Kidney tubule cell (primary cell): ENCODE measurements around the gene TBCD.

ENCODE experiments used
- DNase-seq: peaks from one replicate; pipeline ENCODE4 v3.0.0-alpha.2; 2018; ENCODE audit warnings: low spot score

The TBCD gene

GRCh38 chr17:82751571-82752370 is at the start of gene TBCD:
TBCD (plus strand) TSS chr17:82752065; CDS start chr17:82752194, 129 bp downstream.
- DNase-seq = peak; percentile 89

DNA sequence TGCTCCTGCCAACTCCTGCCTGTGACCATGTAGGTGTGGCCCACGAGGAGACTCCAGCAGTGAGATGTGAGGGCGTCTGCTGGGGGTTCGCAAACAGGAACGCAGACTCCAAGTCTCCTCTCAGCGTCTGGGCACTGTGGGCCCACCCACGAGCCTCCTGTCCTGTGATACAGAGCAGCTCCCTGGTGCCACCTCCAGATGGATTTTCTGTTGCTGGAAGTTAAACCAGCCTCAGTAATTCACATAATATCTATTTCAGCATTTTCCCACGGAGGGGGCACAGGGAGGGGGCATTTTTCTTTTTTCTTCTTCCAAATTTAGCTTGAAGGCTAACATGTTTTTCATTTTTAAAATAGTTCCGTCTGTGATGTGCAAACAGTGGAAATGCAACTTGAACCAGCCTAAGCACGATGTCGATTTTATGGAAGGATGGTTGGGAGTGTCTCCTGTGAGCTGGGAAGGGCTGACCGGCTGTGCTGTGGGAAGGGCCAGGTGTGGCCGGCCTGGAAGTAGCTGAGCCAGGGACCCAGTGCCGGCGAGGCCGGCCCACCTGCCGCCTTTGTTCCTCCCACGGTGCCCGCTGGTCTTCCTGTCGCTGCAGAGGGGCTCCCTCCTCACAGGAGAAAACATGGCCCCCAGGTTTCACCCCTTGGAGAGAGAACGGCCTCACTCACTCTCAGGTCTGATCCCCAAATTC is 49.5 kb upstream of the TBCD start:
- no peak for DNase-seq

DNA sequence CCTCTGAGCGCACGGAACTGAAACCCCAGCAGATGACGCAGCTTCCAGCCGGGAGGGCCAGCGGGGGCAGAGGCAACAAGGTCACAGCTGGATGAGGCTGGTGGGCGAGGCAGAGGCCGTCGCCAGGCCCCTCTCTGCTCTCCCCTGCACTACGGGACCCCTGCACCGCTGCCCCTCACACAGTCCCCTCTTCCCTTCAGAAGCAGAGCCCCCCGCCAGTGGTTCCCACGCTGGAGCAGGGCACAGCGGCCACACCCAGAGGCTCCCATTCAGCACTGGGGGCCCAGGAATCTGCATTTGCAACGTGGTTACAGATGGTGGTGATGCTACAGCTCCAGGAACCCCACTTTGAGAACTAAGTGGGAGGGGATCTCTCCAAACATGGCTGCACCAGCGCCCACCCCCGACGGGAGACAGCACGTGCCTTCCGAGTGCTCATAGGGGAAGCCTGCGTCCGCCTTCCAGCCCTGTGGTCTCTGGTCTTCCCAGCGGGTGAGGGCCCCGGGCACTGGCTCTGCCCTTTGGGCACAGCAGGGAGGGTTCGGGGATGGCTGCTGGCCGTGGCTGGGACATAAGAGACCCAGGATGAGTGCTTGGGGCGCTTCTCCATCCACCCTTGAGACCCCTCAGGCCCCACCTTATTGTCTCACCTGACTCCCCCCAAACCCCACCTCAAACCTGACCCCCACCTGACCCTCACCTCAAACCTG is 48.7 kb upstream of the TBCD start:
- DNase-seq = no peak

GRCh38 chr17:82703935-82704865 is 47.7 kb upstream of the TBCD start:
- DNase-seq = no peak

GRCh38 chr17:82704886-82705285 is 47.0 kb upstream of the TBCD start:
- DNase-seq = no peak

DNA sequence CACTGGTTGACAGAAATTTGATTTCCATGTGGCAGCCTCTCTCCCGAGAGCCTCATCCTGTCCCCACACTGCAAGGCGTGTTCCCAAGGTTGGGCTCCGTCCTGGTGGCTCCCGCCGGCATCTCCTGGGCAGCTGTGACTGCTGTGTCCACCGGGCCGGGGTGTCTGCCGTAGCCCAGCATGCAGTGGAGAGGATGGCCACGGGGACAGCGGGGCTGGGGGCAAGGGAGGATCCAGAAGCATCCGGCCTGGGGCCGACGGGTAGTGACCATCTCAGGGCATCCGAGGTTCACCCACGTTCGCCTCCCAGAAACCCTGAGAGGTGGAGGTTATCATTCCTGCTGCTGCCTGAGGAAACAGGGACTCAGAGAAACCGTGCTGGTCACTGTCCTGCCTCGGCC is 46.1 kb upstream of the TBCD start:
- DNase-seq = no peak

GRCh38 chr17:82709024-82709675 is 42.7 kb upstream of the TBCD start:
- no peak for DNase-seq

DNA sequence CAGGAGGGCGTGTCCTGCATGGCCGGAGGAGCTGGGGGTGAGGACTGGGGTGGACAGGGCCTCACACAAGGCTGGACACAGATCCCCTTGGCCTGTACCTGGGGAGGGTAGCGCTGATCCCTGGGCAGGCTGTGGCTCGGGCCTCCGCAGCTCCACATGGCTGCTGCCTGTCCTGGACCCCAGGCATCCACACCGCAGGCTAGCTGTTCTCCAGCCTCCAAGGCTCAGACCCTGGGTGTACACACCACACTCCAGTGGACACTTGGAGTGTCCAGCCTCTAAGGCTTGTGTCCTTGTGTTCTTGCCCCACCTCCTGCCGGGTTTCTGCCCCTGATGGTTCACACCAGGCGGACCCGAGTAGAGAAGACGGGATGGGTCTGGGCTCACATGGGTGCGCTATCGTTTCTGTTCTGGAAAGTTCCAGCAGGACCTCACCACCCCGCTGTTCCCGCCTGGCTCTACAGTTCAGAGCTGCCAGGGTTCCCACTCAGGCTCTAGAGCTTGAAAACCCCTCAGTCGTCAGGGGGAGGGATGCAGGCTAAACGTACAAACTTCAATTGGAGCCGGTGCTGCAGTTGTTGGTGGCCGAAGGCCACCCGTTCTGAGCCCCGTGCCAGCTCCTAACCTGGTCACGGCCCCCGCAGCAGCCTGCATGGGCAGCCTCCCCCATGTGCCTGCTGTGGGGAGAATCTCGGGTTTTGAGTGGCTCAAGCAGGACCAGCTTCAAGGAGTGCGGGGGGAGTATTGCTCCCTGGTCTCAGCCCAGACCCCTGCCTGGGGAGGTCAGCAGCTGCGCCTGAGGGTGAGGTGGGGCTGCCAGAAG is 42.0 kb upstream of the TBCD start:
- no peak for DNase-seq

DNA sequence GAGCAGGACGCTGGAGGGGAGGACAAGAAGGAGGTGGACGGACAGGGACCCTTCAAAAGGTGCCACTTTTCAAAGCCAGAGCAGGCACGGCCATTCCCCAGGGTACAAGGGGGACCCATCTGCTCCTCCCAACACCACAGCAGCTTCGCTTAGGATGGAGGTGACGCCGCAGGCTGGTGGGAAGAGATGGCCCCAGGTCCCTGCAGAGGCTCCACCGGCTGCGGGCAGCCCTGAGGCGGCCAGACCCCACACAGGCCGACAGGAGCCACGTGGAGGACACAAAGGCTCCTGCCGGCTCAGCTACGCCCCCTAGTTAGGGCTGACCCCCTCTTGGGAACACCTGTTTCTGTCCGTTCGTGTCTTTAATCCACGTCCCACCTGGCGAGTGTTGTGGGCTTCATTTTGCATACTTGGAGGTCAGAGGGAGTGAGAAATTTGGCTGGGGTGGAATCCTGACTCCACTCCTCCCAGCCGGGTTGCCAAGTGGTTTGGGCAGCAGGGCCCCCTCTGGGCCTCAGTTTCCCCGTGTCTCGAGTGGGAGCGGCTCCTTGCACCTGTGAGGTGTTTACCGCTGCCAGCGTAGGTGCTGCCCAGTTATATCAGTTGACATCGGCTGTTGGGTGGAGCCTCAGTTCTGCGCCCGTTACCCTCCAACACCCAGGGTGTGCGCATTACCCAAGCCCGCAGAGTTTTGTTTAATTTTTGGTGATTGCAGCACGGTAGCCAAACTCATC is 41.2 kb upstream of the TBCD start:
- no peak for DNase-seq

- no peak for DNase-seq
Observed at GRCh38 chr17:82713071-82713723, 38.7 kb upstream of the TBCD start.

DNA sequence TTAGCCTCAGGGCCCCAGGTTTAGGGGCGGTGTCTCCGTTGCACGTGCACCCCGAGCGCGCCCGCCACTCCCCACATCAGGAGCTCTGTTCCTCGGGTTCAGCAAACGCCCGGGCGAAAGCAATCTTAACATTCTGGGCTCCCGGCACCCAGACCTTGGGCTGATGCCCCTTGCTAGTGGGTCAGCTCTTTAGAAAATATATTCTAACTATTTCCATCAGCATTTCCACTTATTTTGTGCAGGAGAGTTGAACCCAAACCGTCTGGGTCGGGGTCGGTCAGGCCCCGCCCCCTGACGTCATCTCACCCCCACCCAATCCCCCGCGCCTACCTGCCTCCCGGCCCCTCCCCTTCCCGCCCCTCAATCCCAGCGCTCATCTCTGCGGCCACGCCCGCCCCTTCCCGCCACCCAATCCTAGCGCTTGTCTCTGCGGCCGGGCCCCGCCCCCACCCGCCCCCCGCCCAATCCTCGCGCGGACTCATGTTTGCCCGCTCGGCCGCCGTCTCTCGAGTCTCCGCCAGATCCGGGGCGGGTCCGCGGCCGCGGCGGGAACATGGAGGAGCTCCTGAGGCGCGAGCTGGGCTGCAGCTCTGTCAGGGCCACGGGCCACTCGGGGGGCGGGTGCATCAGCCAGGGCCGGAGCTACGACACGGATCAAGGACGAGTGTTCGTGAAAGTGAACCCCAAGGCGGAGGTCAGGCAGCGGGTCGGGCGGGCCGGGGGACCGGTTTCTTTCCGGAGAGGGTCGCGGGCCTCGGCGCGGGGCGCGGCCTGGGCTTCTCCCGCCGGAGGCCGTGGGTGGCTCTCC is 35.5 kb upstream of the TBCD start, which contains the start of gene FN3KRP:
TSS of gene FN3KRP (plus strand) at position 504 of the 808 bp plus-strand sequence. CDS start at position 554, 50 bp downstream.
- DNase-seq = peak; percentile 90

DNA sequence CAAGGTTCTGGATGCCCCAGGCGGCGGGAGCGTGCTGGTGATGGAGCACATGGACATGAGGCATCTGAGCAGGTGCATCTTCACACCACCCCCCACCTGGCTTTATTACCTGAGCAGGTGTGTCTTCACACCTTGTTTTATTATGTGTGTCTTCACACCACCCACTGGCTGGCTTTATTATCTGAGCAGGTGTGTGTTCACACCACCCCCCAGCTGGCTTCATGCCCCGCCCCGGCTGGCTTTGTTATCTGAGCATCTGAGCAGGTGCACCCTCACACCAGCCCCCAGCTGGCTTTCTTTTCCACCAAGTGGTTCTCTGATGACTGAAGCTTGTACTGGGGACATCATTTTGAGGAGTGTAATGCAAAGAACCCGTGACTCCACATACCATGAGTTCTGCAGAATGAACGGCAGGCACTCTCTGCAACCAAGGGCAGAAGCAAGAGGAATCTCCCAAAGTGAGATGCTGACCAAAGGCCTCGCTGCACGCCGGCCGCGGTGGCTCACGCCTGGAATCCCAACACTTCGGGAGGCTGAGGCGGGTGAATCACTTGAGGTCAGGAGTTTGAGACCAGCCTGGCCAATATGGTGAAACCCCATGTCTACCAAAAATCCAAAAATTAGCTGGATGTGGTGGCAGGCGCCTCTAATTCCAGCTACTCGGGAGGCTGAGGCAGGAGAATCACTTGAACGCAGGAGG is 32.7 kb upstream of the TBCD start:
- no peak for DNase-seq

GRCh38 chr17:82720204-82720603 is 31.7 kb upstream of the TBCD start:
- no peak for DNase-seq

DNA sequence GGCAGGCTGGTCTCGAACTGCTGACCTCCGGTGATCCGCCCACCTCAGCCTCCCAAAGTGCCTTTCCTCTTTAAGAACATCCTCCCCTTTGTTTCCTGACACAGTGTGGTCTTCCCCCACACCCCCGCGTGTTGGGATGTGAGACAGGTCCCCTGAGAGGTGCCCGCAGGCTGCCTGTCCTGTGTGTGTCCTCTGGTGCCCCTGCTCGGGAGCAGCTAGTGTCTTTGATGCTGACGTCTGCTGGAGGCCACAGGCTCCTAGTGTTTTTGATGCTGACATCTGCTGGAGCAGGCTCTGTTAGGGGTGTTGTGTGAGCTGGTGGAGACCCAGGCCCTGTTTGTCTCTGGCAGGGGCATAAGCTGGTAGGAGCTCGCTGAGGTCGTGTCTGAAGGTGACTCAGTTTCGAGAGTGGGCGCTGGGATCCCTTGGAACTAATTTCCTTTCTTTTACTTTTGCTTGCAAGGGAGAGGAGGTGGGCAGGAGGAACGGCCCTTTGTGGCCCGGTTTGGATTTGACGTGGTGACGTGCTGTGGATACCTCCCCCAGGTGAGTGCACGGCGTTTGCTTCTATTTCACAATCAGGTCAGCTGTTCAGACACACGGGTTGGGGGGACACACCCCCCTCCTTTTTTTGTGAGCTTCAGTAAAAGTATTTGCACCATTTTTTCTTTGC is 29.4 kb upstream of the TBCD start:
- no peak for DNase-seq

GRCh38 chr17:82723169-82723807 is 28.6 kb upstream of the TBCD start:
- DNase-seq = no peak

- no peak for DNase-seq
Observed at GRCh38 chr17:82726427-82726826, 25.4 kb upstream of the TBCD start.
